Breast epithelium (tissue), 4 donors: Measurements from ENCODE around the gene ELOA. TPM values are rescaled to one million over a fixed set of nuclear protein-coding genes. Genes with fewer than 3 reads are reported as not detected.
"Not testable (repeated sequence)": the region's sequence is repeated elsewhere in the genome, so short reads cannot be mapped to it uniquely, and the experiment has no call there.

Experiments
- DNase-seq, 2 donors: peaks; one replicate each; pipeline ENCODE4 v3.0.0-alpha.2; 2019; ENCODE audit warnings: low spot score in 2 of 2
- H3K27ac ChIP-seq, 2 donors: fragments of 200-600 bp; sonication (generic) in 1 of 2; one replicate each; pipeline ENCODE4 v1.5.1; 2016 to 2019; ENCODE audit warnings: mild to moderate bottlenecking in 1 of 2
- H3K27me3 ChIP-seq, 2 donors: fragments of 200-600 bp; sonication (generic) in 1 of 2; one replicate each; pipeline versions ENCODE4 v1.5.1 to v1.6.0; 2017 to 2019; ENCODE audit warnings: control low read depth in 1 of 2, mild to moderate bottlenecking in 1 of 2
- H3K36me3 ChIP-seq: fragments of 200-600 bp; one replicate; pipeline ENCODE4 v1.5.1; 2019
- H3K4me1 ChIP-seq, 2 donors: fragments of 200-600 bp; sonication (generic); one replicate each; pipeline ENCODE4 v1.5.1; 2016 to 2019; ENCODE audit warnings: control low read depth in 1 of 2
- H3K4me3 ChIP-seq, 3 donors: fragments of 200-600 bp; sonication (generic); 1 replicate in 2 of 3; 2 replicates in 1 of 3; pipeline ENCODE4 v1.5.1; 2016 to 2019; ENCODE audit warnings: mild to moderate bottlenecking in 3 of 3, moderate library complexity in 2 of 3
- H3K9me3 ChIP-seq, 2 donors: fragments of 200-600 bp; sonication (generic) in 1 of 2; one replicate each; pipeline ENCODE4 v1.5.1; 2016 to 2019; ENCODE audit warnings: control low read depth in 1 of 2
- POLR2A ChIP-seq: fragments of 450-650 bp; IDR thresholded peaks from one replicate; pipeline ENCODE4 v1.6.1; 2016; ENCODE audit warnings: antibody characterized with exemption, mild to moderate bottlenecking, moderate library complexity
- POLR2AphosphoS5 ChIP-seq, 3 donors: sonication (generic); formaldehyde crosslinking; IDR thresholded peaks; one replicate each; pipeline ENCODE4 v1.6.1; 2017; ENCODE audit warnings: antibody characterized with exemption in 3 of 3
- intact Hi-C: fragments of 100-400 bp; cut with DNase I; formaldehyde crosslinking; loops from one replicate; pipeline ENCODE4 v1.15.1; 2023; ENCODE audit warnings: low total_unique reads
- total RNA-seq, 3 donors: library from RNA; depleted of rRNA; stranded (reverse); fragments of >200 nt; gene quantifications; one replicate each; pipeline ENCODE4 v1.1.0, GENCODE V29; 2016
- TF ChIP-seq, protein P1 (sequence below), 3 donors: fragments of 450-650 bp; IDR thresholded peaks; one replicate each; pipeline ENCODE4 v1.5.1; 2016 to 2017; ENCODE audit warnings: antibody characterized with exemption in 3 of 3, mild to moderate bottlenecking in 3 of 3, moderate library complexity in 3 of 3

Gene ELOA
- total RNA-seq, 3 donors from 2014 or later: 30.3 to 61.9 (median 32.8) TPM

DNA sequence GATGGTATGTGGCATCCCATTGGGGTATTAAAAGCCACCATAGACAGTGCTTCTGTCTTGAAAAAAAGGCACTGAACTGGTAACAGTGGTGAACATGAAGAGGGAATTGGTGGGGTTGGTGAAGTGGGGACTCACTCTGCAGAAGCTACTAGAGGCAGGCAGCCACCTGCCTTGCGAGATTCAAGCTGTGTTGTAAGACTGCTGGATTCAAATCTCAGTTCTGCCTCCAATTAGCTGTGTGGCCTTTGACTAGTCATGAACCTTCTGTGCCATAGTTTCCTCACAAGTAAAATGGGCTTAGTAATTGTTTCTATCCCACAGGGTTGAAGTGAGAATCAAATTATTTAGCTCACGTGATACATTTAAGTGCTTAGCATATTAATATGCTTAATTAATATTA is 16.6 kb upstream of the ELOA start:
- H3K4me1 ChIP-seq: no peaks in the 10 kb centered on the region
- TF ChIP-seq POLR2AphosphoS5 (IDR thresholded peaks at IDR 0.05): no peak
- TF ChIP-seq, protein P1, sequence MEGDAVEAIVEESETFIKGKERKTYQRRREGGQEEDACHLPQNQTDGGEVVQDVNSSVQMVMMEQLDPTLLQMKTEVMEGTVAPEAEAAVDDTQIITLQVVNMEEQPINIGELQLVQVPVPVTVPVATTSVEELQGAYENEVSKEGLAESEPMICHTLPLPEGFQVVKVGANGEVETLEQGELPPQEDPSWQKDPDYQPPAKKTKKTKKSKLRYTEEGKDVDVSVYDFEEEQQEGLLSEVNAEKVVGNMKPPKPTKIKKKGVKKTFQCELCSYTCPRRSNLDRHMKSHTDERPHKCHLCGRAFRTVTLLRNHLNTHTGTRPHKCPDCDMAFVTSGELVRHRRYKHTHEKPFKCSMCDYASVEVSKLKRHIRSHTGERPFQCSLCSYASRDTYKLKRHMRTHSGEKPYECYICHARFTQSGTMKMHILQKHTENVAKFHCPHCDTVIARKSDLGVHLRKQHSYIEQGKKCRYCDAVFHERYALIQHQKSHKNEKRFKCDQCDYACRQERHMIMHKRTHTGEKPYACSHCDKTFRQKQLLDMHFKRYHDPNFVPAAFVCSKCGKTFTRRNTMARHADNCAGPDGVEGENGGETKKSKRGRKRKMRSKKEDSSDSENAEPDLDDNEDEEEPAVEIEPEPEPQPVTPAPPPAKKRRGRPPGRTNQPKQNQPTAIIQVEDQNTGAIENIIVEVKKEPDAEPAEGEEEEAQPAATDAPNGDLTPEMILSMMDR (IDR thresholded peaks at IDR 0.05): no peak
- TF ChIP-seq POLR2A: no peak
- no peak for DNase-seq
- H3K27ac ChIP-seq: peak overlapping the region; percentile 56 to 75
- no peak overlapping the region for H3K4me3 ChIP-seq
- H3K9me3 ChIP-seq: no peaks in the 10 kb centered on the region
- no peaks in the 10 kb centered on the region for H3K27me3 ChIP-seq
- H3K36me3 ChIP-seq: no peaks in the 10 kb centered on the region
- intact Hi-C loops: no loop called here

DNA sequence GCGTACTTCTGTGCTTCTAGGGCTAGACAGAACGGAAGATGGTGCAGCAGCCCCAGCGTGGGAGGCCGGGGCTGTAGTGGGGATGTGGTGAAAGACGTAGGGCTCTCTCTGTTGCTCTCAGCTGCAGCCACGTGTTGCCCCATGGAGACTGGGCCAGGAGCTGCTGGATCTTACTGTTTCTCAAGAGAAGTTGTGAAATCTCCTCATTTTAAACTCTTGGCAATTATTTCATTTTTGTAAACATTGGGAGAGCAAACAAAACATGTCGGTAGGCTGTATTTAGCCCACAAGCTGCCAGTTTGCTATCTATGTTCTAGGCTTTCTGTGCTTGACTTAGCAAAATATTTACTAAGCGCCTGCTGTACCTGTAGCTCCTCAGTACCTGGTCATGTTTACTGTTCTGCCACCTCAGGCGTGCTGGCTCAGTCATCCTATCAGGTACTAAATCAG is 15.9 kb upstream of the ELOA start:
- Histone ChIP-seq H3K27ac (peak overlapping the region; percentile 56 to 75), H3K4me3 (peak overlapping the region in 1 of 3 donors; percentile 7), H3K27me3 (no peaks in the 10 kb centered on the region), H3K9me3 (no peaks in the 10 kb centered on the region), H3K4me1 (no peaks in the 10 kb centered on the region), H3K36me3 (no peaks in the 10 kb centered on the region)
- intact Hi-C loops: no loop called here
- peak in 1 of 2 donors; percentile 67 for DNase-seq
- TF ChIP-seq POLR2AphosphoS5 (IDR thresholded peaks at IDR 0.05): peak in 2 of 3 donors; percentile 25 to 71
- no peak for TF ChIP-seq POLR2A

DNA sequence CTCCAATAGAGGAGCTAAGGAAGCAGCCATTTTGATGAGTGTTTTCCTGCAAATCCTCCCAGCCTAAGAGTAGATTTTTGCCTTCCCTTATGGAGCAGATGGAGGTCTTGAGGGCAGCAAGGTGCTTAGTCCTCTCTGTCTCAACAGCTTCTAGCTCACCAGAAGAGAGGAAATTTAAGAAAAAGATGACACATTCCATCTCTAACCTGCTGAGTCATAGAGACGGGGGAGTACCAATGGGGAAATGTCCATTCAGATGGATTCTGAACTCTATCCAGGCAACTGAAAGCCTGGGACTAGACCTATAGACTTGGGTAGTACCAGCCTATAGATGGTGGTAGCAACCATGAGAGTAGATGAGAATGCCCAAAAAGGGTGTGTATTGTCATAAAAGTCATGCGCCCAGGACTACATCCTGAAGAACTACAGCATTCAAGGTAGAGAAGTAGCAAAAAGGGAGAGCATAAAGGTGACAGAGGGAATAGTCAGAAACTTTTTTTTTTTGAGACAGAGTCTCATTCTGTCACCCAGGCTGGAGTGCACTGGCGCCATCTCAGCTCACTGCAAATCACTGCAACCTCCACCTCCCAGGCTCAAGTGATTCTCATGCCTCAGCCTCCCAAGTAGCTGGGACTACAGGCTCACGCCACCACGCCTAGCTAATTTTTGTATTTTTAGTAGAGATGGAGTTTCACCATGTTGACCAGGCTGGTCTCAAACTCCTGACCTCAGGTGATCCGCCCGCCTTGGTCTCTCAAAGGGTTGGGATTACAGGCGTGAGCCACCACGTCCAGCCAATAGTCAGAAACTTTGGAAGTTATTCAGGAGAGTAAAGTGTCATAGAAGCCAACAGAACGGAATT is 10.7 kb upstream of the ELOA start:
- no peak overlapping the region for H3K4me3 ChIP-seq
- H3K4me1 ChIP-seq: no peaks in the 10 kb centered on the region
- no peak for DNase-seq
- H3K27me3 ChIP-seq: no peaks in the 10 kb centered on the region
- intact Hi-C loops: no loop called here
- H3K36me3 ChIP-seq: no peaks in the 10 kb centered on the region
- H3K9me3 ChIP-seq: no peaks in the 10 kb centered on the region
- no peak for TF ChIP-seq POLR2AphosphoS5 (IDR thresholded peaks at IDR 0.05)
- TF ChIP-seq POLR2A: no peak
- TF ChIP-seq, protein P1 (IDR thresholded peaks at IDR 0.05): no peak
- no peak overlapping the region for H3K27ac ChIP-seq

DNA sequence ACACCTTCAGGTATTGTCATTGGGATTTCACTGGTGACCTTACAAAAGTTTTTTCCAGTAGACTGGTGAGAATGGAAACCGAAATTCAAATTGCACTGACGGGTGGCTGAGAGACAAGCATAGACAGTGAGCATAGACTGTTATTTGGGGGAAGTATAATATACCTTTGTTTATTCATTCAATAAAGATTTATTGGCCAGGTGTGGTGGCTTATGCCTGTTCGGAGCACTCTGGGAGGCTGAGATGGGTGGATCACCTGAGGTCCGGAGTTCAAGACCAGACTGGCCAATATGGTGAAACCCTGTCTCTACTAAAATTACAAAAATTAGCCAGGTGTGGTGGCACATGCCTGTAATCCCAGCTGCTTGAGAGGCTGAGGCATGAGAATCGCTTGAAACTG is 10.0 kb upstream of the ELOA start:
- H3K4me1 ChIP-seq, H3K9me3 ChIP-seq, intact Hi-C loops, H3K27ac ChIP-seq, DNase-seq, H3K27me3 ChIP-seq, H3K4me3 ChIP-seq, H3K36me3 ChIP-seq: not testable (repeated sequence)

DNA sequence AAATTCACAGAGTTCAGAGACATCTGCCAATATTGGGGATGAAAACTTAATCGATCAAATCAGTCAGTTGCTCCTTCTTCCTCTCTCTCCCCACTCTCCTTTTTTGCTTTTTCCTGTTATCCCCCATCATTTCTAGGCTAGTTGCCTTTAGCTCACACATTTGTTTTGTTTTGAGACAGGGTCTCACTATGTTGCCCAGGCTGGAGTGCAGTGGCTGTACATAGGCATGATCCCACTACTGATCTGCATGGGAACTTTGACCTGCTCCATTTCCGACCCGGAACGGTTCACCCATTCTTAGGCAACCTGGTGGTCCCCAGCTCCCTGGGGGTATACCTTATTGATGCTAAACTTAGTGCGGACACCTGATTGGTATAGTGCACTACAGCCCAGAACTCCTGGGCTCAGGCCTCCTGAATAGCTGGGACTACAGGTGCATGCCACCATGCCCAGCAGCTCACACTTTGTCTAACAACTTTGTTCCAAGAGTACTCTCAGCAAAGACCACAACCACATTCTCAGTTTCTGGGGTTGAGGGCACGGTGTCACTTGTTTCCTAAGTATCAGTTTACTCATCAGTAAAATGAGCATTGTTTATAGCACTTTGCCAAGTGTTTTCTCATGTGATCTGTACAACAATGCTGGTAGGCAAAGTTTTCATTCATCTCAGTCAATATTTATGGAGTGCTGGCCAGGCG is 6.7 kb upstream of the ELOA start:
- no peaks in the 10 kb centered on the region for H3K9me3 ChIP-seq
- intact Hi-C loops: no loop called here
- TF ChIP-seq POLR2AphosphoS5 (IDR thresholded peaks at IDR 0.05): no peak
- TF ChIP-seq, protein P1 (IDR thresholded peaks at IDR 0.05): no peak
- TF ChIP-seq POLR2A: no peak
- no peak overlapping the region for H3K27ac ChIP-seq
- H3K36me3 ChIP-seq: no peaks in the 10 kb centered on the region
- H3K4me3 ChIP-seq: no peak overlapping the region
- no peaks in the 10 kb centered on the region for H3K27me3 ChIP-seq
- DNase-seq: no peak
- H3K4me1 ChIP-seq: no peaks in the 10 kb centered on the region

DNA sequence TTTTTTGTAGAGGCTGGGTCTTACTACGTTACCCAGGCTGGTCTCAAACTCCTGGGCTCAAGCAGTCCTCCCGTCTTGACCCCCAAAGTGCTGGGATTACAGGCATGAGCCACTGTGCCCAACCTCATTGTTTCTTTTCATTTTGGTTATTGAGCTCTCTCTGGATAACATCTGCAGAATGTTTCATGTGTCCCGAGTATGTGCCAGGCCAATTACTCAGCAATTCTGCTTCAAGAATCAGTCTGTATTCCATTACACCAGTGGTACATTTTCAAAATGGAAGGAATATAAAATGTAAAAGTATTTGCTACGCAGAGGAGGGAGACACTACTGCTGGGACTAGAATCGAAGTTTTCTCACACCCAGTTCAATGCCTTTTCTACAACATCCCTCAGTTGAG is 1.7 kb upstream of the ELOA start:
- DNase-seq: no peak
- TF ChIP-seq, protein P1 (IDR thresholded peaks at IDR 0.05): no peak
- TF ChIP-seq POLR2A (no peak), POLR2AphosphoS5 (IDR thresholded peaks at IDR 0.05) (no peak)
- peaks cover 0 to 8% of the 10 kb centered on the region in 2 donors for H3K4me1 ChIP-seq
- H3K27ac ChIP-seq: no peak overlapping the region
- H3K36me3 ChIP-seq: no peaks in the 10 kb centered on the region
- no peaks in the 10 kb centered on the region for H3K9me3 ChIP-seq
- H3K27me3 ChIP-seq: no peaks in the 10 kb centered on the region
- no peak overlapping the region for H3K4me3 ChIP-seq
- intact Hi-C loops: no loop called here
